NT2/D1 (cell line): Measurements from ENCODE around the gene MAPK13.

Source experiments
- SUZ12 ChIP-seq: IDR thresholded peaks from 2 replicates; pipeline ENCODE4 v1.6.1; 2011; ENCODE audit not compliant: insufficient read length, insufficient read depth; ENCODE audit errors: extremely low read depth
- ZNF274 ChIP-seq: IDR thresholded peaks from 2 replicates; pipeline ENCODE4 v1.6.1; 2011; ENCODE audit warnings: mild to moderate bottlenecking, low read depth, low read length

- TF ChIP-seq ZNF274, result no peak
- no peak for TF ChIP-seq SUZ12
Observed at GRCh38 chr6:36125575-36125974, 4.7 kb upstream of the MAPK13 start.
